ENCODE measurements around the gene TMEM217. TPM values are rescaled to one million over a fixed set of nuclear protein-coding genes. Genes with fewer than 3 reads are reported as not detected.
A peak's percentile ranks its signal among the peaks of the same experiment; 100 is the strongest.

The TMEM217 gene
- total RNA-seq, 1 donor from 2014 or later: 2.7 TPM

DNA sequence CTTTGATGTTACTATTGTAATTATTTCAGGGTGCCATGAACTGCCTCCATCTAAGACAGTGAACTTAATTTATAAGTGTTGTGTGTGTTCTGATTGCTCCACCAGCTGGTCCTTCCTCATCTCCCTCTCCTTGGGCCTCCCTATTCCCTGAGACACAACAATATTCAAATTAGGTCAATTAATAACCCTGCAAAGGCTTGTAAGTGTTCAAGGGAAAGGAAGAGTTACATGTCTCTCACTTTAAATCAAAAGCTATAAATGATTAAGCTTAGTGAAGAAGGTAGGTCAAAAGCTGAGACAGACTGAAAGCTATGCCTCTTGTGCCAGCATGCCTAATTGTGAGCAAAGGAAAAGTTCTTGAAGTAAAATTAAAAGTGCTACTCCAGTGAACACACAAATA, 35.5 kb upstream of the TMEM217 start:
- Mint-ChIP-seq H3K4me3 (no peak overlapping the region), H3K27ac (no peak overlapping the region), H3K27me3 (ENCODE audit: low read depth) (no peaks in the 10 kb centered on the region), H3K36me3 (peaks cover 60% of the 10 kb centered on the region), H3K9me3 (peaks cover 12% of the 10 kb centered on the region), H3K4me1 (no peaks in the 10 kb centered on the region)
- DNase-seq (ENCODE audit: low spot score in 2 of 2, unreplicated experiment in 2 of 2): no peak
- TF ChIP-seq, protein P1, sequence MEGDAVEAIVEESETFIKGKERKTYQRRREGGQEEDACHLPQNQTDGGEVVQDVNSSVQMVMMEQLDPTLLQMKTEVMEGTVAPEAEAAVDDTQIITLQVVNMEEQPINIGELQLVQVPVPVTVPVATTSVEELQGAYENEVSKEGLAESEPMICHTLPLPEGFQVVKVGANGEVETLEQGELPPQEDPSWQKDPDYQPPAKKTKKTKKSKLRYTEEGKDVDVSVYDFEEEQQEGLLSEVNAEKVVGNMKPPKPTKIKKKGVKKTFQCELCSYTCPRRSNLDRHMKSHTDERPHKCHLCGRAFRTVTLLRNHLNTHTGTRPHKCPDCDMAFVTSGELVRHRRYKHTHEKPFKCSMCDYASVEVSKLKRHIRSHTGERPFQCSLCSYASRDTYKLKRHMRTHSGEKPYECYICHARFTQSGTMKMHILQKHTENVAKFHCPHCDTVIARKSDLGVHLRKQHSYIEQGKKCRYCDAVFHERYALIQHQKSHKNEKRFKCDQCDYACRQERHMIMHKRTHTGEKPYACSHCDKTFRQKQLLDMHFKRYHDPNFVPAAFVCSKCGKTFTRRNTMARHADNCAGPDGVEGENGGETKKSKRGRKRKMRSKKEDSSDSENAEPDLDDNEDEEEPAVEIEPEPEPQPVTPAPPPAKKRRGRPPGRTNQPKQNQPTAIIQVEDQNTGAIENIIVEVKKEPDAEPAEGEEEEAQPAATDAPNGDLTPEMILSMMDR (IDR thresholded peaks at IDR 0.05; ENCODE audit: unreplicated experiment): no peak

DNA sequence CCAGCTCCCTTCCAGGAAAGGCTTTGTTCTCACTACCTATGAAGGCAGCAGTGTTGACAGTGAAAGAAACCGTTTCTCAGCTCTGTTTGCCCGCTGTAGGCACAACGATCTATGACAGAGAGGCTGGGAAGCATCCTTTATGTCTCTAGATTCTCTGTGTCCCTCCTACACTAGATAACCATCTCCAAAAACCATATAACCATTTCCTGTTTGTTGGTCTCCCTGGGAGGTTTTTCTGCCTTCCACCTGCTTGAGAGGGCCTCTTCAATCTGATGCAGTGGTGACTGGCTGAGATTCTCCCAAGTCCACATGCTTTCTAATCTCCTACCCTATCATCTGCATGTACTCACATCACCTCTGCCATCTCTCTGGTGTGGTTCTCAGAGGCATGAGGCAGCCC, 32.0 kb upstream of the TMEM217 start:
- Mint-ChIP-seq H3K4me1 (no peaks in the 10 kb centered on the region), H3K9me3 (peaks cover 6% of the 10 kb centered on the region), H3K4me3 (no peak overlapping the region), H3K27ac (peak overlapping the region; percentile 13), H3K27me3 (ENCODE audit: low read depth) (no peaks in the 10 kb centered on the region), H3K36me3 (peaks cover 53% of the 10 kb centered on the region)
- no peak for DNase-seq (ENCODE audit: low spot score in 2 of 2, unreplicated experiment in 2 of 2)
- TF ChIP-seq, protein P1 (IDR thresholded peaks at IDR 0.05; ENCODE audit: unreplicated experiment): no peak

DNA sequence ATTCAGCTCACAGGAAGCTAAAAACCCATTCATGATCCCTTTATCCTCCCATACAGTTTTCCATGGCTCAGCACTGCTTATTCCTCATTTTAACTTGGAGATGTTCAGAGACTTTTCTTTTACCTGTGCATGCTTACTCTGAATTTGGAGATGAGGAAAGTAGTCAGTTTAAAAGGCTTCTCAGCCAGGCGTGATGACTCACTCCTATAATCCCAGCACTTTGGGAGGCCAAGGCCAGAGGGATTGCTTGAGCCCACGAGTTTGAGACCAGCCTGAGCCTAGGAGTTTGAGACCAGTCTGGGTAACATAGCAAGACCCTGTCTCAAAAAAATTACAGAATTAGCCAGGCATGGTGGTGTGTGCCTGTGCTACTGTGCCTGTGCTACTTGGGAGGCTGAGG, 30.3 kb upstream of the TMEM217 start:
- TF ChIP-seq, protein P1 (IDR thresholded peaks at IDR 0.05; ENCODE audit: unreplicated experiment): no peak
- no peaks in the 10 kb centered on the region for H3K4me1 Mint-ChIP-seq
- DNase-seq (ENCODE audit: low spot score in 2 of 2, unreplicated experiment in 2 of 2): no peak
- H3K9me3 Mint-ChIP-seq: peaks cover 3% of the 10 kb centered on the region
- H3K27ac Mint-ChIP-seq: no peak overlapping the region
- no peaks in the 10 kb centered on the region for H3K27me3 Mint-ChIP-seq (ENCODE audit: low read depth)
- no peak overlapping the region for H3K4me3 Mint-ChIP-seq
- peaks cover 54% of the 10 kb centered on the region for H3K36me3 Mint-ChIP-seq

DNA sequence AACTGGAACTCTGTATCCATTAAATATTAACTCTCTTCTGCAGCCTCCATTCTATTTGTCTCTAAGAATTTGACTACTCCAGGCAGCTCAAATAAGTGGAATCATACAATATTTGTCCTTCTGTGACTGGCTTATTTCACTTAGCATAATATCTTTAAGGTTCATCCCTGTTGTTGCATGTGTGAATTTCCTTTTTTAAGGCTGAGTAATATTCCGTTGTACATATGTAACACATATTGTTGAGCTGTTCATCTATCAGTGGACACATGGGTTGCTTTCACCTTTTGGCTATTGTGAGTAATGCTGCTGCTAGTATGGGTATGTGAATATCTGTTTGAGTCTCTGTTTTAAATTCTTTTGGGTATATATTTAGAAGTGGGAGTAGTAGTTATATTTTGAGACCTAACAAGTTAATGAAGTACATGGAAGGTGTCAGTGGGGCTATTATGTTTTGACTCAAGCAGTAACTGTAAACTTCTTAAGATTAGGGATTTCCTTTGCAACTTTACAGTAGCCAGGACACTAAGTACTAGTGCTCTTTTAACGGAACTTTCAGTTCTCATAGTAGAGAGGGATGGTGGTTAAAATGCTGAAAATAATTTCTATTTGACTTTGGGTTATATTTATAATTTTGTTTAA, 29.7 kb upstream of the TMEM217 start:
- H3K27ac Mint-ChIP-seq: no peak overlapping the region
- H3K9me3 Mint-ChIP-seq: peaks cover 3% of the 10 kb centered on the region
- TF ChIP-seq, protein P1 (IDR thresholded peaks at IDR 0.05; ENCODE audit: unreplicated experiment): no peak
- H3K4me1 Mint-ChIP-seq: no peaks in the 10 kb centered on the region
- H3K4me3 Mint-ChIP-seq: no peak overlapping the region
- DNase-seq (ENCODE audit: low spot score in 2 of 2, unreplicated experiment in 2 of 2): no peak
- no peaks in the 10 kb centered on the region for H3K27me3 Mint-ChIP-seq (ENCODE audit: low read depth)
- H3K36me3 Mint-ChIP-seq: peaks cover 56% of the 10 kb centered on the region

DNA sequence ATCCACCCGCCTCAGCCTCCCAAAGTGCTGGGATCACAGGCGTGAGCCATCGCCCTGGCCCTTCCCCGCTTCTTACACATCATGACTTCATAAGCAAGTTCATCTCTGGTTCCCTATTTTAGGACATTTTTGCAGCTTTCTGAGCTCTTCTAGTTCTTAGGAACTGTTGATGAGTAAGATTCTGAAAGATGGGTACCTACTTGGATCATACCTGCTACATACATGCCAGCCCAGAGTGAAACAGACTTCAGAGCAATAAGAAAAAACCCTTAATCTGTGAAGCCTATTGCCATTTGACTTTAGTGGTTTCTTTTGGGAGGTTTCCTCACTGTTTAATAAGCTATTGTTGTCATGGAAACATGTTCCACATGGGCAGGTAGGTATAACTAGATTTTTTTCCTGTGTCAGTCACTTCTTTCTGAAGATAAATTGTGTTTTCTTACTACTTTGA, 27.9 kb upstream of the TMEM217 start:
- peaks cover 43% of the 10 kb centered on the region for H3K36me3 Mint-ChIP-seq
- DNase-seq (ENCODE audit: low spot score in 2 of 2, unreplicated experiment in 2 of 2): no peak
- H3K27me3 Mint-ChIP-seq (ENCODE audit: low read depth): no peaks in the 10 kb centered on the region
- H3K9me3 Mint-ChIP-seq: peaks cover 3% of the 10 kb centered on the region
- H3K4me1 Mint-ChIP-seq: no peaks in the 10 kb centered on the region
- no peak overlapping the region for H3K4me3 Mint-ChIP-seq
- TF ChIP-seq, protein P1 (IDR thresholded peaks at IDR 0.05; ENCODE audit: unreplicated experiment): no peak
- H3K27ac Mint-ChIP-seq: no peak overlapping the region
